Cardiac muscle cell (in vitro differentiated cells and primary cell): ENCODE measurements around the gene ADRM1. TPM values are rescaled to one million over a fixed set of nuclear protein-coding genes. Genes with fewer than 3 reads are reported as not detected.

Experiments used
- DNase-seq, 2 donors: peaks; one replicate each; pipeline versions ENCODE4 v3.0.0 to v3.0.0-alpha.2; 2010 to 2017; ENCODE audit warnings: low read depth in 1 of 2, low spot score in 1 of 2
- H3K27ac ChIP-seq: fragments of 200-600 bp; sonication (generic); 2 replicates; pipeline ENCODE4 v1.5.1; 2016
- H3K27me3 ChIP-seq: fragments of 200-600 bp; sonication (generic); 2 replicates; pipeline ENCODE4 v1.6.0; 2016; ENCODE audit warnings: control low read depth
- H3K36me3 ChIP-seq: fragments of 200-600 bp; sonication (generic); 2 replicates; pipeline ENCODE4 v1.5.1; 2016; ENCODE audit warnings: control low read depth
- H3K4me1 ChIP-seq: fragments of 200-600 bp; sonication (generic); 2 replicates; pipeline ENCODE4 v1.8.1; 2017; ENCODE audit warnings: low read depth, mild to moderate bottlenecking, mixed run types
- H3K4me3 ChIP-seq: fragments of 200-600 bp; sonication (generic); 2 replicates; pipeline ENCODE4 v1.5.1; 2016; ENCODE audit warnings: mild to moderate bottlenecking
- H3K9me3 ChIP-seq: fragments of 200-600 bp; sonication (generic); 2 replicates; pipeline ENCODE4 v1.5.1; 2017; ENCODE audit warnings: low read depth, mild to moderate bottlenecking, control low read depth
- polyA plus RNA-seq: library from polyadenylated mRNA; unstranded; fragments of >200 nt; fragmentation: Nextera tagmentation; extraction: Ambion mirVana; gene quantifications from 2 replicates; pipeline ENCODE4 v1.2.1, GENCODE V29; 2016
- total RNA-seq: library from RNA; depleted of rRNA; stranded (reverse); fragments of >200 nt; gene quantifications from 2 replicates; pipeline ENCODE4 v1.2.3, GENCODE V29; 2016
- TF ChIP-seq, protein P1 (sequence below): IDR thresholded peaks from 2 replicates; pipeline ENCODE4 v1.5.1; 2012; ENCODE audit warnings: low read depth, mild to moderate bottlenecking, low read length

ADRM1 gene
- total and polyA plus RNA-seq, 2 experiments from 2014 or later: 128 to 160 TPM

- no peaks in the 10 kb centered on the region for H3K4me1 ChIP-seq
- TF ChIP-seq, protein P1, sequence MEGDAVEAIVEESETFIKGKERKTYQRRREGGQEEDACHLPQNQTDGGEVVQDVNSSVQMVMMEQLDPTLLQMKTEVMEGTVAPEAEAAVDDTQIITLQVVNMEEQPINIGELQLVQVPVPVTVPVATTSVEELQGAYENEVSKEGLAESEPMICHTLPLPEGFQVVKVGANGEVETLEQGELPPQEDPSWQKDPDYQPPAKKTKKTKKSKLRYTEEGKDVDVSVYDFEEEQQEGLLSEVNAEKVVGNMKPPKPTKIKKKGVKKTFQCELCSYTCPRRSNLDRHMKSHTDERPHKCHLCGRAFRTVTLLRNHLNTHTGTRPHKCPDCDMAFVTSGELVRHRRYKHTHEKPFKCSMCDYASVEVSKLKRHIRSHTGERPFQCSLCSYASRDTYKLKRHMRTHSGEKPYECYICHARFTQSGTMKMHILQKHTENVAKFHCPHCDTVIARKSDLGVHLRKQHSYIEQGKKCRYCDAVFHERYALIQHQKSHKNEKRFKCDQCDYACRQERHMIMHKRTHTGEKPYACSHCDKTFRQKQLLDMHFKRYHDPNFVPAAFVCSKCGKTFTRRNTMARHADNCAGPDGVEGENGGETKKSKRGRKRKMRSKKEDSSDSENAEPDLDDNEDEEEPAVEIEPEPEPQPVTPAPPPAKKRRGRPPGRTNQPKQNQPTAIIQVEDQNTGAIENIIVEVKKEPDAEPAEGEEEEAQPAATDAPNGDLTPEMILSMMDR: no peak
- no peak overlapping the region for H3K27ac ChIP-seq
- no peak for DNase-seq
- H3K36me3 ChIP-seq: peaks cover 8% of the 10 kb centered on the region
- H3K9me3 ChIP-seq: no peaks in the 10 kb centered on the region
- no peaks in the 10 kb centered on the region for H3K27me3 ChIP-seq
- no peak overlapping the region for H3K4me3 ChIP-seq
Measured at GRCh38 chr20:62259294-62259565, 43.6 kb upstream of the ADRM1 start.

- DNase-seq: no peak
- H3K27ac ChIP-seq: no peak overlapping the region
- H3K4me1 ChIP-seq: no peaks in the 10 kb centered on the region
- peaks cover 9% of the 10 kb centered on the region for H3K36me3 ChIP-seq
- no peaks in the 10 kb centered on the region for H3K9me3 ChIP-seq
- no peak overlapping the region for H3K4me3 ChIP-seq
- no peaks in the 10 kb centered on the region for H3K27me3 ChIP-seq
- TF ChIP-seq, protein P1: no peak
Measured at GRCh38 chr20:62262064-62262463, 40.7 kb upstream of the ADRM1 start.

- Histone ChIP-seq H3K4me1 (no peaks in the 10 kb centered on the region), H3K36me3 (peaks cover 9% of the 10 kb centered on the region), H3K9me3 (no peaks in the 10 kb centered on the region), H3K27me3 (no peaks in the 10 kb centered on the region), H3K27ac (no peak overlapping the region), H3K4me3 (no peak overlapping the region)
- no peak for DNase-seq
- TF ChIP-seq, protein P1: no peak
Measured at GRCh38 chr20:62263396-62263795, 39.4 kb upstream of the ADRM1 start.

DNA sequence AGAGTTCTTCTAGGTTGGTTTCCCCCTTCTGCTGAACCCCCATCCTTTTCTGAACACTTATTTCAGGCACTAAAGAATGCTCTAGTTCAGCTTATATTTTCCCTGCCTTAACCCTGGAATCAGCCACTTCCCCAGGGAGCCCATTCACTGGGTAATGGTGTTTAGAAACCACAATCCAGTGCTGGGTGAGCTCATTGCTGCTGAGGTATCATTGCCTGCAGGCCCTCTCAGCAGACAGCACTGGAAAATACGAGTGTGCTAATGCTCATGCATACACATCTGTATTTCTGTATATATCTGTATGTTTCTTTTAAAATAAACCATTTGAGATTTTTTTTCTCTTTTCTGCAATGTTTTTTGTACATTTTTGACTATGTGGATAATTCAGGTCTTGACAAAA lies 37.4 kb upstream of the ADRM1 start:
- no peaks in the 10 kb centered on the region for H3K27me3 ChIP-seq
- no peak overlapping the region for H3K4me3 ChIP-seq
- TF ChIP-seq, protein P1: no peak
- H3K4me1 ChIP-seq: no peaks in the 10 kb centered on the region
- no peaks in the 10 kb centered on the region for H3K9me3 ChIP-seq
- H3K36me3 ChIP-seq: peaks cover 12% of the 10 kb centered on the region
- DNase-seq: no peak
- H3K27ac ChIP-seq: no peak overlapping the region

GRCh38 chr20:62266340-62266739 lies 36.5 kb upstream of the ADRM1 start:
- H3K27me3 ChIP-seq: no peaks in the 10 kb centered on the region
- no peak overlapping the region for H3K4me3 ChIP-seq
- peaks cover 12% of the 10 kb centered on the region for H3K36me3 ChIP-seq
- no peak for DNase-seq
- H3K27ac ChIP-seq: no peak overlapping the region
- H3K9me3 ChIP-seq: no peaks in the 10 kb centered on the region
- TF ChIP-seq, protein P1: no peak
- H3K4me1 ChIP-seq: no peaks in the 10 kb centered on the region

GRCh38 chr20:62266851-62267250 lies 35.9 kb upstream of the ADRM1 start:
- no peaks in the 10 kb centered on the region for H3K27me3 ChIP-seq
- no peak overlapping the region for H3K27ac ChIP-seq
- TF ChIP-seq, protein P1: no peak
- no peaks in the 10 kb centered on the region for H3K4me1 ChIP-seq
- H3K36me3 ChIP-seq: peaks cover 7% of the 10 kb centered on the region
- no peaks in the 10 kb centered on the region for H3K9me3 ChIP-seq
- no peak overlapping the region for H3K4me3 ChIP-seq
- no peak for DNase-seq
